NCI-H1694 treated with DMSO at 0.1 percent for 48 hours (cell line): ENCODE measurements around the gene ZNF699.
"Not testable (repeated sequence)": the region's sequence is repeated elsewhere in the genome, so short reads cannot be mapped to it uniquely, and the experiment has no call there.

Source experiments
- DNase-seq: peaks from one replicate; lab custom pipeline; 2025; lab: John Stamatoyannopoulos, UW

Gene ZNF699

GRCh38 chr19:9309139-9309973 is at the start of gene ZNF699:
Gene ZNF699, minus strand, starts transcription at chr19:9309838. Its CDS starts 4,719 bp downstream, at chr19:9305119.
- peak; percentile 89 for DNase-seq

DNA sequence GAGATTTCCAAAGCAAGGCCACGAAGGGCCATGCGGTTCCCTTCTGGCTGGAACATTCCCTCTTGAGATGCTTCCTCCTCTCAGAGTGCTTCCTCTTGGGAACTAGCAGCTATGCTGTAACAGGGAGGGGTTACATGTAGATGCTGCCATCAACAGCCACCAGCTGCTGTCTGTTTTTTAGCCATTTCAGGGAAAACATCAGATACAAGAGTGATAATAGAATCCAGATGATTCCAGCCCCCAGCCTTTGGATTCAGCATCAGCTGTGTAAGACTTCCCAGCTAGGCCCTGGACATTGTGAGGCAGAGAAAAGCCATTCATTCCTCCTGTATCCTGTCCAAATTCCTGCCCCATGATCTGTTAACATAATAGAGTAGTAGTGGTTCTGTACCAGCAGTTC is 45.0 kb upstream of the ZNF699 start:
- no peak for DNase-seq

GRCh38 chr19:9353011-9353410 is 43.4 kb upstream of the ZNF699 start:
- no peak for DNase-seq

DNA sequence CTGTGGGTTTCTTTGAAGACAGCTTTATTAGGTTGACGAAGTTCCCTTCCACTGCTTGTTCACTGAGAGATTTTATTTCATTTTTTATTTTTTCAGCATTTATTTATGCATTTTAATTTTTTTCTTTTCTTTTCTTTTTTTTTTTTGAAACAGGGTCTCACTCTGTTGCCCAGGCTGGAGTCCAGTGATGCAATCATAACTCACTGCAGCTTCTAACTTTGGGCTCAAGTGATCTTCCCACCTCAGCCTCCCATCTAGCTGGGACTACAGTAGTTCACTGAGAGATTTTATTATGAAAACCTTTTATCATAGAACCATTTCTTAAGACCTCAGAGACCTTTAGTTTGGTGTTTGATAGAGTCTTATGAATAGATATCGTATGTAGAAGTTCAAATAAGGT is 42.9 kb upstream of the ZNF699 start:
- no peak for DNase-seq

- DNase-seq = no peak
Measured at GRCh38 chr19:9348671-9349070, 39.0 kb upstream of the ZNF699 start.

GRCh38 chr19:9348253-9348652 is 38.6 kb upstream of the ZNF699 start:
- DNase-seq = no peak

DNA sequence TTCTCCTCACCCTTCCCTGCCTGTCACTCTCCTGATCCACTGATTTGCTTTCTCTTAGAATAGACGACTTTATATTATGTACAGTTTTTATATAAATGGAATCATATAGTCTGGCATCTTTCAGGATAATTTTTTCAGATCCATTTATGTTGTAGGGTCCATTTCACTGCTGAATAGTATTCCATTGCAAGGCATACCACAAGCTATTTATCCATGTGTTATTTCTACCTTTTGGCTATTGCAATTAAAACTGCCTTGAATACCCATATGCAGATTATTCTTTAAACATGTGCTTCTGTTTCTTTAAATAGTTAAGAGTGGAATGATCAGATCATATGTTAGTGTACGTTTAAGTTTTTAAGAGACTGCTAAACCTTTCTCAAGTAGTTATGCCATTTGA is 35.4 kb upstream of the ZNF699 start:
- DNase-seq = no peak

DNA sequence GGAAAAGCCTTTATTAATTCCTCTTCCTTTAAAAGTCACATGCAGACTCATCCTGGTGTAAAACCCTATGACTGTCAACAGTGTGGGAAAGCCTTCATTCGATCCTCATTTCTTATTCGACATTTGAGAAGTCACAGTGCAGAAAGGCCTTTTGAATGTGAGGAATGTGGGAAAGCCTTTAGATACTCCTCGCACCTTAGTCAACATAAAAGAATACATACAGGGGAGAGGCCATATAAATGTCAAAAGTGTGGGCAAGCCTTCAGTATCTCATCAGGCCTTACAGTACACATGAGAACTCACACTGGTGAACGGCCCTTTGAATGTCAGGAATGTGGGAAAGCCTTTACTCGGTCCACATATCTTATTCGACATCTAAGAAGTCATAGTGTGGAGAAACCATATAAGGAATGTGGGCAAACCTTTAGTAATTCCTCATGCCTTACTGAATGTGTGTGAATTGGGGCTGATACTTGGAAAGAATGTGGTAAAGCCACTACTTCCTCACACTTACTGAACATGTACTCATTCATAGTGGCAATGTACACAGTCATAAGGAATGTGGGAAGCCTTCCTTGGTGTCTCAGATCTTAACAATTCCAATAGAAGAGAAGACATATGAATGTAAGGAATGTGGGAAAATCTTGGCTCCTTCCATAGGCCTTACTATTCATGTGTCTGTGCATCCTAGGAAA is 33.1 kb upstream of the ZNF699 start:
- no peak for DNase-seq

DNA sequence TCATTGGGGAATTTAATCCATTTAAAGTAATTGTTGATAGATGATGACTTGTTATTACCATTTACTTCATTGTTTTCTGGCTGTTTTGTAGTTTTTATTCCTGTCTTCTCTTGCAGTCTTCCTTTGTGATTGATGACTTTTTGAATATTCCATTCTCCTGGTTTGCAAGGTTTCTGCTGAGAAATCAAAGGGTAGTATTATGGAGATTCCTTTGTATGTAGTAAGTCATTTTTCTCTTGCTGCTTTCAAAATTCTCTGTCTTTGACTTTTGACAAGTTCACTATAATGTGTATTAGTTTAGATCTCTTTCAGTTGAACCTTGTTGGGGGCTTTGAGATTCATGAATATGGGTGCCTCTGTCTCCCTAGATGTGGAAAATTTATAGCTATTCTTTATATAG is 20.4 kb upstream of the ZNF699 start:
- no peak for DNase-seq

GRCh38 chr19:9324584-9324962 is 14.9 kb upstream of the ZNF699 start:
- no peak for DNase-seq

GRCh38 chr19:9323919-9324583 is 14.4 kb upstream of the ZNF699 start, which contains the start of gene ZNF559:
Gene ZNF559, plus strand, starts transcription at chr19:9324179. Its CDS starts 14,371 bp downstream, at chr19:9338550.
- peak; percentile 85 for DNase-seq

DNA sequence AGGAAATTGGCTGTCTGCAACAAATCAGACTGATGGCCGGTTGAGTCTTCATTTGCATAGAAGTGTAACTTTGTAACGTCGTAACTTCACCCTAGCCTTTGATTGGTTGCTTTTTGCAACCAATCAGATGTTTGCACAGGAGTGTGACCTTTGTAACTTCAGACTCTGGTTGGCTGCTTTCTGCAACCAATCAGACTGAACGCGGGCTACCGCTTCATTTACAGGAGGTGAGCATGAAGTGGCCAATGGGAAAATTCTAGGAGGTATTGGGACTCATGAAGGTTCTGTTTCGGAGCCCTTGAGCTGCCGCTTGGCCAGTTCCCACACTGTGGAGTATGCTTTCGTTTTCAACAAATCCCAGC is 13.9 kb upstream of the ZNF699 start:
- DNase-seq = peak; percentile 44

GRCh38 chr19:9322201-9322600 is 12.6 kb upstream of the ZNF699 start:
- not testable (repeated sequence) for DNase-seq

GRCh38 chr19:9321756-9322155 is 12.1 kb upstream of the ZNF699 start:
- DNase-seq = not testable (repeated sequence)

DNA sequence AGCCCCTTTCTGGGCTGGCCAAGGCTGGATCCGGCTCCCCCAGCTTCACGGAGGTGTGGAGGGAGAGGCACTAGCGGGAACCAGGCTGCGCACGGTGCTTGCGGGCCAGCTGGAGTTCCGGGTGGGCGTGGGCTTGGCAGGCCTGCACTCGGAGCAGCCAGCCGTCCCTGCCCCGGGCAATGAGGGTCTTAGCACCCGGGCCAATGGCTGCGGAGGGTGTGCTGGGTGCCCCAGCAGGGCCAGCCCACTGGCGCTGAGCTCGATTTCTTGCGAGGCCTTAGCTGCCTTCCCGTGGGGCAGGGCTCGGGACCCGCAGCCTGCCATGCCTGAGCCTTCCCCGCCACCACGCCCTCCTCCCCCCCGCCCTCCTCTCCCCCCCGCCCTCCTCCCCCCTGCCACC is 11.7 kb upstream of the ZNF699 start:
- DNase-seq = no peak

GRCh38 chr19:9313756-9314155 is 4.1 kb upstream of the ZNF699 start:
- no peak for DNase-seq

DNA sequence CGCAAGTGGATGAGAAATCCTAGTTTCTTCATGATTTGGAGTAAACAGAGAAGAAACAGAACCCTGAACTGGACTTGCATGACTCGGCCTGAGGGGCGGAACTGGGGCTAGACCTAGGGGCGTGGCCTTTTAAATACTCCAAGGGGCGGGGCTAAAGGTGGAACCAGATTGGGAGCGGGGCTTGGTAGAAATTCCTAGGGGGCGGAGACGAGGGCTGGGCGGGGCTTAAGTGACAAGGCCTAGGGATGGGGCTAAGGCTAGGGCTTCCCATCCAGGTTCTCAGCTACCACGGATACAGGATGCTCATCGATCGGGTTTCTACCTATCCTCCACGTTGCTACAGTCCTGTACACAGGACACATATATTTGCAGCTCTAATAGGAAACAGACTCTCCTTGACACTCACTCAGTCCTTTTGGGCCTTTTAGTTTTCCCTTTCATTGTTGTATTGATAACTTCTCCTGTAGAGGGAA is 372 bp upstream of the ZNF699 start:
- peak; percentile 89 for DNase-seq

GRCh38 chr19:9308091-9308770 is 1.4 kb downstream of the ZNF699 start:
- no peak for DNase-seq

DNA sequence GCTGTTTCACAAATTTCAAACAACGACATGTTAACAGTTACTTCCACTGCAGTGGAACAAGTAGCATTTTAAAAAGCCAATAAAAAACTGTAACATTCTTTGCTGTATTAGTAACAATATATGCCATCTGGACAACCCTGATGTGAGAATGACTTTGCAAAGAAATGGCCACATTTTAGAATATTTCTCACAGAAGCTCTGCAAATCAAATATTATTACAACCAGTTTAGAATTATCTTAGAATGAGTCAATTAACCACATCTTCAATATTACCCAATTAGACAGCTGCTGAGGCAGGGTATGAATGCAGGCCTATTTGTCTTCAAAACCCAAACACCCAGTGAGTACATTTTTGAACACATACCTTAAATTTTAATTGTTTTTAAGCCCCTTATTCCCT is 3.2 kb downstream of the ZNF699 start:
- DNase-seq = no peak

DNA sequence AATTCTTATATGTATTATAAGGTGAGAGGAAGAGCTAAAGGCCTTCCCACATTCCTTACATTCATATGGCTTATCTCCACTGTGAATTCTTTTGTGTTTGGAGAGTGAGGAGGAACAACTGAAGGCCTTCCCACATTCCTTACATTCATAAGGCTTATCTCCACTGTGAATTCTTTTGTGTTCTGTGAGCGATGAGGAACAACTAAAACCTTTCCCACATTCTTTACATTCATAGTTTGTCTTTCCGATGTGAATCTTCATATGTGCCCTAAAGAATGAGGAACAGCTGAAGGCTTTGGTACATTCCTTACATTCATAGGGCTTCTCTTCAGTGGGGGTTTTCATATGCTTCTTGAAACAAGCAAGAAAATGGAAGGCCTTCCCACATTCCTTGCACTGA is 13.3 kb downstream of the ZNF699 start:
- no peak for DNase-seq

- no peak for DNase-seq
Measured at GRCh38 chr19:9295411-9295849, 14.2 kb downstream of the ZNF699 start.

- DNase-seq = no peak
Measured at GRCh38 chr19:9289231-9289884, 20.3 kb downstream of the ZNF699 start.
